22Rv1 (cell line): Measurements from ENCODE around the gene NUDT5.
"Not testable (repeated sequence)": the region's sequence is repeated elsewhere in the genome, so short reads cannot be mapped to it uniquely, and the experiment has no call there.

Source experiments
- ZFX ChIP-seq: fragments of 450-650 bp; IDR thresholded peaks from 2 replicates; pipeline ENCODE4 v1.6.1; 2017; ENCODE audit warnings: antibody characterized with exemption, borderline replicate concordance
- TF ChIP-seq, protein P1 (sequence below): fragments of 450-650 bp; IDR thresholded peaks from 2 replicates; pipeline ENCODE4 v1.5.1; 2017; ENCODE audit warnings: mild to moderate bottlenecking

DNA sequence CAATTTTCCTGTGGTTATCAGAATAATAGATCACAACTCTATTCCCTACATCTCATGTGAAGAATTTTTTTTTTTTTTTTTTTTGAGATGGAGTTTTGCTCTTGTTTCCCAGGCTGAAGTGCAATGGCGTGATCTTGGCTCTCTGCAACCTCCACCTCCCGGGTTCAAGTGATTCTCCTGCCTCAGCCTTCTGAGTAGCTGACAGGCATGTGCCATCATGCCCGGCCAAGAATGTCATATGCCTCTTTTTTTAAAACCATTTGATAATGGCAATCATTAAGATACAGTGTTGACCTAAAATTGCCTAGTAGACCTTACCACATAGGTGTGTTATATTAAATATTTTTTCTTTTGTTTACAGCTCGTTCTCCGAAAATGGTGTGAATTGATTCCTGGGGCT, 39.0 kb upstream of the NUDT5 start:
- TF ChIP-seq, protein P1, sequence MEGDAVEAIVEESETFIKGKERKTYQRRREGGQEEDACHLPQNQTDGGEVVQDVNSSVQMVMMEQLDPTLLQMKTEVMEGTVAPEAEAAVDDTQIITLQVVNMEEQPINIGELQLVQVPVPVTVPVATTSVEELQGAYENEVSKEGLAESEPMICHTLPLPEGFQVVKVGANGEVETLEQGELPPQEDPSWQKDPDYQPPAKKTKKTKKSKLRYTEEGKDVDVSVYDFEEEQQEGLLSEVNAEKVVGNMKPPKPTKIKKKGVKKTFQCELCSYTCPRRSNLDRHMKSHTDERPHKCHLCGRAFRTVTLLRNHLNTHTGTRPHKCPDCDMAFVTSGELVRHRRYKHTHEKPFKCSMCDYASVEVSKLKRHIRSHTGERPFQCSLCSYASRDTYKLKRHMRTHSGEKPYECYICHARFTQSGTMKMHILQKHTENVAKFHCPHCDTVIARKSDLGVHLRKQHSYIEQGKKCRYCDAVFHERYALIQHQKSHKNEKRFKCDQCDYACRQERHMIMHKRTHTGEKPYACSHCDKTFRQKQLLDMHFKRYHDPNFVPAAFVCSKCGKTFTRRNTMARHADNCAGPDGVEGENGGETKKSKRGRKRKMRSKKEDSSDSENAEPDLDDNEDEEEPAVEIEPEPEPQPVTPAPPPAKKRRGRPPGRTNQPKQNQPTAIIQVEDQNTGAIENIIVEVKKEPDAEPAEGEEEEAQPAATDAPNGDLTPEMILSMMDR, result not testable (repeated sequence)
- TF ChIP-seq ZFX, result not testable (repeated sequence)
